Bronchial smooth muscle cell (primary cell): ENCODE data around the gene KBTBD7. TPM values are rescaled to one million over a fixed set of nuclear protein-coding genes. Genes with fewer than 3 reads are reported as not detected.

Source experiments
- total RNA-seq: library from RNA; depleted of rRNA; stranded (reverse); fragments of >200 nt; gene quantifications from 2 replicates; pipeline ENCODE4 v1.2.1, GENCODE V29; 2014

KBTBD7 gene, protein sequence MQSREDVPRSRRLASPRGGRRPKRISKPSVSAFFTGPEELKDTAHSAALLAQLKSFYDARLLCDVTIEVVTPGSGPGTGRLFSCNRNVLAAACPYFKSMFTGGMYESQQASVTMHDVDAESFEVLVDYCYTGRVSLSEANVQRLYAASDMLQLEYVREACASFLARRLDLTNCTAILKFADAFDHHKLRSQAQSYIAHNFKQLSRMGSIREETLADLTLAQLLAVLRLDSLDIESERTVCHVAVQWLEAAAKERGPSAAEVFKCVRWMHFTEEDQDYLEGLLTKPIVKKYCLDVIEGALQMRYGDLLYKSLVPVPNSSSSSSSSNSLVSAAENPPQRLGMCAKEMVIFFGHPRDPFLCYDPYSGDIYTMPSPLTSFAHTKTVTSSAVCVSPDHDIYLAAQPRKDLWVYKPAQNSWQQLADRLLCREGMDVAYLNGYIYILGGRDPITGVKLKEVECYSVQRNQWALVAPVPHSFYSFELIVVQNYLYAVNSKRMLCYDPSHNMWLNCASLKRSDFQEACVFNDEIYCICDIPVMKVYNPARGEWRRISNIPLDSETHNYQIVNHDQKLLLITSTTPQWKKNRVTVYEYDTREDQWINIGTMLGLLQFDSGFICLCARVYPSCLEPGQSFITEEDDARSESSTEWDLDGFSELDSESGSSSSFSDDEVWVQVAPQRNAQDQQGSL
- 6.9 and 7.7 TPM in 2 replicates for total RNA-seq

DNA sequence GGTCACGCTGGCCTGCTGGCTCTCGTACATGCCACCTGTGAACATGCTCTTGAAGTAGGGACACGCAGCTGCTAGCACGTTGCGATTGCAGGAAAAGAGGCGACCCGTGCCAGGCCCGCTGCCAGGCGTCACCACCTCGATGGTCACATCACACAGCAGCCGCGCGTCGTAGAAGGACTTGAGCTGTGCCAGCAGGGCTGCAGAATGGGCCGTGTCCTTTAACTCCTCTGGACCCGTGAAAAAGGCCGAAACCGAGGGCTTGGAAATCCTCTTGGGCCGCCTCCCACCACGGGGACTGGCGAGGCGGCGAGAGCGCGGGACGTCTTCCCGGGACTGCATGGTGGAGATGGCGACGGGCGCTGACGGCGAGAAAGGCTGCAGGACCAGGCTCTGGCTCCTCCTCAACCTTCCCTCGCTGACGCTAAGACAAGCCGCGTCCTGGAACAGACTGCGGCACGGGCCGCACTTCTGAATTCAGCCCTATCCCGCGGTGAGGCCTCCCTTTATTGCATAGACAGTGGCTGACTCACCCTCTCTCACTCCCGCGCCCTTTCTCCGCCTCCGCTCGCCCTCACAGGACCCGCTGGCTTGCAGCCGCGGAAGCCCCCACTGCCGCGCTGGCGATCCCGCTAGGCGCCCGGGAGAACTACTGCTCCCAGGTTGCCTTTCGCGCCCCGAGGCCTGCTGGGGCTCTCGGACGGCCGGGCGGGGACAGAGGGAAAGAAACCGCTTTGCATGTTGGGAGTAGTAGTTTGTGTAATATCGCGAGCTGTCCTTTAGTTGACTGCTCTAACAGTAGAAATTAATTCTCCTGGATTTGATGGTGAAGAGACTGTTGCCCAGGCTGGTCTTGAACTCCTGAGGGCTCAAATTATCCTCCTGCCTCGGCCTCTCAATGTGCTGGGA is at the start of gene KBTBD7:
Gene KBTBD7, minus strand, starts transcription at position 651 of the 906 bp plus-strand sequence. Its CDS starts 312 bp downstream, at position 339.

Other genes with a start within 250 kb of the KBTBD7 start
- 26.6 and 28.2 TPM in 2 replicates for gene ELF1, start 175.3 kb downstream of the KBTBD7 start, total RNA-seq
- 5.9 and 8.5 TPM in 2 replicates for gene WBP4, start 133.1 kb downstream of the KBTBD7 start, total RNA-seq
- gene KBTBD6, start 61.8 kb downstream of the KBTBD7 start, total RNA-seq = 10.8 and 11.3 TPM in 2 replicates
- gene MTRF1, start 69.0 kb upstream of the KBTBD7 start, total RNA-seq = 10.0 and 10.6 TPM in 2 replicates
- gene NAA16, start 116.7 kb upstream of the KBTBD7 start, total RNA-seq = 4.4 and 6.5 TPM in 2 replicates